Activated CD8-positive, alpha-beta memory T cell treated with anti-CD3 and anti-CD28 coated beads, Interleukin-2, amount 50 U/mL, for 24 hours (primary cell): Measurements from ENCODE around the gene HYKK.
"Not testable (repeated sequence)": the region's sequence is repeated elsewhere in the genome, so short reads cannot be mapped to it uniquely, and the experiment has no call there.

Experiments used
- DNase-seq: peaks from one replicate; pipeline ENCODE4 v3.0.0-alpha.2; 2020; ENCODE audit errors: extremely low read depth

The HYKK gene

GRCh38 chr15:78540141-78540870 is 32.9 kb downstream of the HYKK start, which contains the start of gene PSMA4:
TSS of gene PSMA4 (plus strand) at chr15:78540444. CDS start at chr15:78541928, 1,484 bp downstream.
- DNase-seq: peak; percentile 82

GRCh38 chr15:78540871-78541743 is 33.7 kb downstream of the HYKK start:
- DNase-seq: no peak

DNA sequence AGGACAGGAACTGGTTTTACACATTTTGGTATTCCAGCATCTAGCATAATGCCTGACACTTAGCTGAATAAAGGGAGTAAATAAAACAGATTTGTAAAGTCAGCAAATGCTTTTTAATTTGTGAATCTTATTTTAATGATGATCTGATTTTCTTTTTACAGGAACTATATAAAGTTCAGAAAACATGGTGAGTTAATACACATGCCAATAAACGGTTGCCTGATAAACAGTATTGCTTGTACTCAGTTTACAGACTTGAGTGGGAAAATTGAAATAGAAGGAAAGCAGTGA is 34.3 kb downstream of the HYKK start:
- no peak for DNase-seq

DNA sequence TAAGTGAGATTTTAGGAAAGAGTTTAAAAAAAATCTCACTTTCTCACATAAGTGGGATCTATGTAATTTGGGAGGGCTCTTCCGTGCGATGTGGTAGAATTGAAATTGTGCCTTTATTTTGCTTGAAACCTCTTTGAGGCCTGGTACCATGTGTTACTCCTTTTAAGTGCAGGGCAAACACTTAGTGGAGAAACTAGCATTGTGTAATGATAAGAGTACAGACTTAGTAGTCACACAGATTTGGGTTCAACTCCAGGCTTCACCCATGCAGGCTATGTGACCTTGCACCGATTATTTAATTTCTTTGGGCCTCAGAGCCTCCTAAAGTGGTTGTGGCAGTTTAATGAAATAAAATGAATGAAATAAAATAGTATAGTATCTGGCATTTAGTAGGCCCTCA is 35.3 kb downstream of the HYKK start:
- DNase-seq: no peak

DNA sequence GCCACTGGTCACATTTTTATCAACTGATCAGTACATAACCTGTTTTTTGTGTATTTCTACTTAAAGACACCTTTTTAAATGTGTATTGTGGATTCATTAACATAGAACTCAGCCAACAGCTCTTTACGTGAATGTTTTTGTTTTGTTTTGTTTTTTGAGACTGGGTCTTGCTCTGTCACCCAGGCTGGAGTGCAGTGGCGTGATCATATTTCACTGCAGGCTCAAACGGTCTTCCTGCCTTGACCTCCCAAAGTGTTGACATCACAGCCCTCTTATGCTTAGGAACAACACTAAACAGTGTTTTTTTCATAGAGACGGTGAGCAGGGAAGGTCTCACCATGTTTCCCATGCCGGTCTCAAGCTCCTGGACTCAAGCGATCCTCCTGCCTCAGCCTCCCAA is 42.8 kb downstream of the HYKK start:
- DNase-seq: no peak

GRCh38 chr15:78550815-78551214 is 43.4 kb downstream of the HYKK start:
- no peak for DNase-seq

DNA sequence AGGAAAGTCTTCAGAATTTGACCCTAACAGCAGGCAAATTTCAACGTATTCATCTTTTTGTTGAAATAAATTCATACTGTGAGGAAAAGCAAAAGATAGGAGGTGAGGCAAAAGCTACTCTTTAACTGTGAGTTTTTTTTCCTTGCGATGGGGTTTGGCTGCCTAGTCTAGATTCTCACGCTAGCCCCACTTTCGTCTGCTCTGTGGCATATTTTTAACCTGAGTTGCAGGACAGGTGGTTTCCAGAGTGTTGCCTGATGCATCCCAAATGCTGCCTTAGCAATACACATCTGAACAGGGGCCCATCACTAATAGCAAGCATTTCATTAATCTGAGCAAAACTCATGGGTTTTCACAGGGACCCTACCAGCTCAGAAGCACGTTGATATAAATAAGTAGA is 44.5 kb downstream of the HYKK start:
- DNase-seq: no peak

- DNase-seq: no peak
Observed at GRCh38 chr15:78552597-78552996, 45.2 kb downstream of the HYKK start.

- DNase-seq: not testable (repeated sequence)
Observed at GRCh38 chr15:78560201-78560600, 52.8 kb downstream of the HYKK start.

DNA sequence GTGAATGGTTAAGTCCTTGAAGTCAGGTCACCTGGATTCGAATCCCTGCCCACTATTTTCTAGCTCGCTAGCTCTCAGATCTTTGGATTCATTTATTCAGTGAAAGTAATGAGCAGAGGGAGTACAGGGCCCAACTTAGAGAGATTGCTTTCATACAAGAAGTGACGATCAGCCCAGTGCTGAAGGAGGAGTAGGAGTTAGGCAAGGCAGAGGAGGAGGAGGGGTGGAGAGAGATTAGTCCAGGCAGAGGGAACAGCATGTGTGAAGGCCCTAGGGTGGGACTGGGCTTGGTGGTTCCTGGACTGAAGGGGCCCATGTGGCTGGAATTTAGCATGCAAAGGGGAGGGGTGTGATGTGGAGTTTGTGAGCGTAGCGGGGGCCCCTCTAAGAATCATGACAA is 54.1 kb downstream of the HYKK start:
- no peak for DNase-seq

DNA sequence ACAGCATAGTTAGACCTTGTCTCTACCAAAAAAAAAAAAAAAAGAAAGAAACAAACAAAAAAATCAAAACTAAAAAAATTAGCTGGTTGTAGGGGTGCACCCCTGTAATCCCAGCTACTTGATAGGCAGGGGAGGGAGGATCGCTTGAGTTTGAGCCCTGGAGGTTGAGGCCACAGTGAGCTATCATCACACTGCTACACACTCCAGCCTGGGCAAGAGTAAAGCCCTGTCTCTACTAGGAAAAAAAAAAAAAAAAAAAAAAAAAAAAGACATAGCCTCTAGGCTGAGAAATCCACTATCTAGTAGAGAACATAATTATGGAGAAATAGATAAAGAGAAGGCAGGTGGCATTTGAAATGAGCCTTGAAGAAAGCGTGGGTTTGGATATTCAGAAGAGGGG is 55.7 kb downstream of the HYKK start:
- no peak for DNase-seq

DNA sequence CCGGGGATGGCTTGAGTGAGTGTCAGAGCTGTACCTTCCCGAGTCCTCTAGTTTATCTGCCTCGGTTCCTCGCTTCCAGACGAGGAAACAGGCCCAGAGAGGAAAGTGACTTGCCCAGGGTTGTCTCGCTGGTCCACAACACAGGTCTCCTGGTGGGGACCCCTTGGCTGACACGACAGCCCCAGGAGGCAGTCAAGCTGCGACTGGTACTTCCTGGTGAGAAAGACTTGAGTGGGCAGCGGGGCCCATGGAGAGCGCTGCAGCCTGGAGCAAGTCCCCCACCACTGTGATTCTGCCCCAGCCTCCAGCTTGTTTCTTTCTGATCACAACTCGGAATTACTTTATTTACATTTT is 57.3 kb downstream of the HYKK start:
- DNase-seq: no peak

GRCh38 chr15:78565097-78565950 is 57.9 kb downstream of the HYKK start, which contains the start of gene CHRNA5:
TSS of gene CHRNA5 (plus strand) at chr15:78565520. CDS start at chr15:78565720, 200 bp downstream.
- DNase-seq: peak; percentile 38

DNA sequence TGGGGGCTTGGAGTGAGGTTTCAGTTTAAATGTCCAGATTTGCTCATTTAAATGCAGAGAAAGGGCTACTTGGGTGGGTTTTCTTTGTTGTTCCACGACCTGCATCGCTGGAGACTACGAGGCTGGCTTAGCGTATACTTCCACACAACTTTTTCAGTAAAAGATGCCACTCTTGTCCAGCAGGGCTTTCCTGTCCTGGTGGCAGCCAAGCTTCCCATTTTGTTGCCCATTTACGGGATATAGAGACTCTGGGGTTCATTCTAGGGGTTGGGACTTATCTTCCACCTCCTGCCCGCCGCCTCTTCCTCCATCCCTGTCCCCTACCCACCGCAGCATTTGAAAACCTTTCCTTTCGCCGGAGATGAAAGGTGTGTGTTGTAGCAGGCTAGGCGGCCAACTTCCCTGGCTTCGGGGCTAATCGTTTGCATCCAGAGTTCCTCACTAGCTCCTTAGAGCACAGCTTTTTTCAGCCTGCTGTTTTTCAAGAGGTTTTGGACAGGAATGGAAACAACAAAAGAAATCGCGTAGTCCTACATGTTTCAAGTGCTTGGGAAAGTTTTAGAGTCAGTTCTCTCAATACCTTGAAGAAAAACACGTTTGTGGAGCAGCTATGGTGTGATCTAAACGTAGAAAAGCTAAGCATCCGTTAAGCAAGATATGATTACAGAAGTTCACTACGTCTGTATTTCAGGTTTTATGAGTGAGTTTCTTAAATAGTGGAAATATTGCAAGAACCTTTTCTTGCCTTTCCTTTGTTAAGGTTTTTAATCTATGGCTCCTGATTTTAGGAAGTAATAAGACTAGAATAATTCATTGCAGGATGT is 58.8 kb downstream of the HYKK start:
- DNase-seq: no peak

GRCh38 chr15:78567531-78567930 is 60.2 kb downstream of the HYKK start:
- no peak for DNase-seq

GRCh38 chr15:78570710-78571109 is 63.3 kb downstream of the HYKK start:
- DNase-seq: no peak

DNA sequence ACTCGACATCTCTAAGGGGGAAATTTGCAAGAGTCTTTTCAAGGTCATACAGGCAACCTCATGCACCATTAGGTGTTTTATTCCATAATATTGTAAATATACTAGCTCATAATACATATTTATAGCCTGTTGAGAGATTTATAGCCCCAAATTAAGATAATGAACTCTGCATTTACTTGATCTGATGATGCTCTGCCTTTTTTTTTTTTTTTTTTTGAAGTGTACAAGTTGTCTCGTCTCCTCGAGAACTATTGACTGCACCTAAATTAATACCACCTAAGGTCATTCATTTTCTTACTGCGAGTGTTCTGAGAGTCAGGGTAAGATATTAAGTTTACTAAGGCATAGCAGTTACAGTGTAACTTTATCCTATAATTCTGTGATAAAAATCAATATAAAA is 64.0 kb downstream of the HYKK start:
- DNase-seq: no peak

DNA sequence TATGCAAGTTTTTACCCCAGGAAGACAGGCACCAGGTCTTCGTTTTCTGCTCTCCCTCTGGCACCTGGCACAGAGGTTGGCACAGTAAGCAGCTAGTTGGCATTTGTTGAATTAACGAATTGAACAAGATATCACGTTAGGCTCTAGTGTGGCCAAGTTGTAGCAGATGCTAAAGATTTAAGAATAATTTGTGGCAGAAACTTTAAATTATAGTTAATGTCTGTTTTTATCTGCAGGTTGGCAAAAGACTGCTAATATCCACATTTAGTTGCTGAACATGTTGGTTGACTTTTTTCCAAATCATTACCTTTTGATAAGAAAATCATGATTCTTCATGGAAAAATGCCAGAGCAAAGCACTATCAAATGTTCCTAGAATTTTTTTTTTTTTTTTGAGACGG is 66.0 kb downstream of the HYKK start:
- no peak for DNase-seq

- no peak for DNase-seq
Observed at GRCh38 chr15:78574944-78575343, 67.6 kb downstream of the HYKK start.
